Parathyroid adenoma (tissue), 2 donors: ENCODE measurements around the gene CYBA.

Source experiments
- H2AFZ ChIP-seq: fragments of 300-600 bp; sonication (generic); one replicate; pipeline ENCODE4 v1.7.0; 2017; ENCODE audit warnings: antibody characterized with exemption, mild to moderate bottlenecking
- H3K27ac ChIP-seq: fragments of 300-600 bp; sonication (generic); one replicate; pipeline ENCODE4 v1.7.0; 2017
- H3K27me3 ChIP-seq: fragments of 300-600 bp; sonication (generic); one replicate; pipeline ENCODE4 v1.7.0; 2017; ENCODE audit warnings: low read length; ENCODE audit not compliant: control insufficient read depth, insufficient read depth
- H3K36me3 ChIP-seq: fragments of 300-600 bp; sonication (generic); one replicate; pipeline ENCODE4 v1.7.0; 2017; ENCODE audit warnings: low read length; ENCODE audit not compliant: control insufficient read depth, insufficient read depth
- H3K4me1 ChIP-seq: fragments of 300-600 bp; sonication (generic); one replicate; pipeline ENCODE4 v1.7.0; 2017; ENCODE audit warnings: control low read depth
- H3K4me2 ChIP-seq: fragments of 300-600 bp; sonication (generic); one replicate; pipeline ENCODE4 v1.7.0; 2017; ENCODE audit warnings: low read length
- H3K4me3 ChIP-seq: fragments of 300-600 bp; sonication (generic); one replicate; pipeline ENCODE4 v1.7.0; 2017; ENCODE audit warnings: low read depth, low read length
- H3K79me2 ChIP-seq: fragments of 300-600 bp; sonication (generic); one replicate; pipeline ENCODE4 v1.7.0; 2017; ENCODE audit warnings: control low read depth
- H3K9ac ChIP-seq: fragments of 300-600 bp; sonication (generic); one replicate; pipeline ENCODE4 v1.7.0; 2017; ENCODE audit warnings: mild to moderate bottlenecking
- H3K9me3 ChIP-seq: fragments of 300-600 bp; sonication (generic); one replicate; pipeline ENCODE4 v1.7.0; 2017; ENCODE audit warnings: low read length; ENCODE audit not compliant: control insufficient read depth
- CTCF ChIP-seq: fragments of 300-600 bp; sonication (generic); IDR thresholded peaks from one replicate; pipeline ENCODE4 v1.7.0; 2017; ENCODE audit warnings: antibody characterized with exemption, mild to moderate bottlenecking
- donor health status: primary hyperparathyroidism.

Gene CYBA

GRCh38 chr16:88645941-88646340 is 4.9 kb downstream of the CYBA start:
- H3K36me3 ChIP-seq: no peaks in the 10 kb centered on the region
- no peaks in the 10 kb centered on the region for H3K4me1 ChIP-seq
- H3K4me2 ChIP-seq: no peak overlapping the region
- no peaks in the 10 kb centered on the region for H3K79me2 ChIP-seq
- H3K9me3 ChIP-seq: no peaks in the 10 kb centered on the region
- no peak overlapping the region for H2AFZ ChIP-seq
- H3K27ac ChIP-seq: no peak overlapping the region
- no peak for TF ChIP-seq CTCF
- no peaks in the 10 kb centered on the region for H3K27me3 ChIP-seq
- H3K4me3 ChIP-seq: no peak overlapping the region
- no peak overlapping the region for H3K9ac ChIP-seq

GRCh38 chr16:88645455-88645854 is 5.4 kb downstream of the CYBA start:
- Histone ChIP-seq H3K9me3 (no peaks in the 10 kb centered on the region), H2AFZ (no peak overlapping the region), H3K79me2 (no peaks in the 10 kb centered on the region), H3K36me3 (no peaks in the 10 kb centered on the region), H3K4me3 (no peak overlapping the region), H3K27ac (no peak overlapping the region), H3K4me1 (no peaks in the 10 kb centered on the region), H3K27me3 (no peaks in the 10 kb centered on the region), H3K9ac (no peak overlapping the region), H3K4me2 (no peak overlapping the region)
- TF ChIP-seq CTCF: no peak

GRCh38 chr16:88643644-88643932 is 7.3 kb downstream of the CYBA start:
- Histone ChIP-seq H3K4me1 (no peaks in the 10 kb centered on the region), H3K4me3 (no peak overlapping the region), H3K79me2 (no peaks in the 10 kb centered on the region), H3K4me2 (no peak overlapping the region), H3K27ac (no peak overlapping the region), H3K36me3 (no peaks in the 10 kb centered on the region), H3K27me3 (no peaks in the 10 kb centered on the region), H3K9me3 (no peaks in the 10 kb centered on the region), H3K9ac (no peak overlapping the region), H2AFZ (no peak overlapping the region)
- no peak for TF ChIP-seq CTCF

GRCh38 chr16:88642881-88643643 is 7.8 kb downstream of the CYBA start:
- H2AFZ ChIP-seq: no peak overlapping the region

More at GRCh38 chr16:88642881-88643643, 7.8 kb downstream of the CYBA start:
- no peak overlapping the region for H3K27ac ChIP-seq
- no peak overlapping the region for H3K4me3 ChIP-seq
- no peaks in the 10 kb centered on the region for H3K4me1 ChIP-seq
- H3K79me2 ChIP-seq: no peaks in the 10 kb centered on the region
- H3K9me3 ChIP-seq: no peaks in the 10 kb centered on the region
- H3K9ac ChIP-seq: no peak overlapping the region
- H3K4me2 ChIP-seq: no peak overlapping the region
- H3K27me3 ChIP-seq: no peaks in the 10 kb centered on the region
- no peak for TF ChIP-seq CTCF
- H3K36me3 ChIP-seq: no peaks in the 10 kb centered on the region
